GM10248 (cell line): ENCODE results near the gene NOB1.

Source experiments
- CTCF ChIA-PET: fragments of 300-600 bp; sonication (Branson Sonifier 250); formaldehyde crosslinking; extraction: SDS; loops from one replicate; lab custom pipeline; 2021; ENCODE audit warnings: antibody characterized with exemption; lab: Yijun Ruan, JAX
- POLR2A ChIA-PET: fragments of 350-650 bp; sonication (Branson Sonifier 250); formaldehyde crosslinking; extraction: SDS; loops from one replicate; lab custom pipeline; 2020; ENCODE audit warnings: antibody characterized with exemption; lab: Yijun Ruan, JAX
- DNase-seq: peaks from one replicate; pipeline ENCODE4 v3.0.0; 2012; ENCODE audit errors: extremely low spot score
- CTCF ChIP-seq: IDR thresholded peaks from 2 replicates; pipeline ENCODE4 v1.5.1; 2012; ENCODE audit warnings: mild to moderate bottlenecking, low read depth; ENCODE audit errors: extremely low read depth, missing control alignments, control extremely low read depth

The NOB1 gene

GRCh38 chr16:69703638-69704037 lies 51.1 kb downstream of the NOB1 start:
- DNase-seq: no peak
- CTCF ChIA-PET: interaction anchor here (0.9 to 1.5 kb wide), 5 partner anchors 9 to 68 kb away, joined by 3 to 6 read pairs (median 4); partner anchors contain the start of gene NOB1
- no peak for TF ChIP-seq CTCF
- POLR2A ChIA-PET: no interaction called here

- POLR2A ChIA-PET: no interaction called here
- no peak for DNase-seq
- CTCF ChIA-PET: no interaction called here
- no peak for TF ChIP-seq CTCF
These were observed 52.9 kb downstream of the NOB1 start for GRCh38 chr16:69701866-69702265.

- ChIA-PET POLR2A (no interaction called here), CTCF (no interaction called here)
- DNase-seq: no peak
- no peak for TF ChIP-seq CTCF
These were observed 53.3 kb downstream of the NOB1 start for GRCh38 chr16:69701452-69701851.

- no peak for TF ChIP-seq CTCF
- ChIA-PET CTCF (interaction anchor here (0.8 to 2.3 kb wide), 5 partner anchors 10 to 96 kb away, joined by 3 to 8 read pairs (median 3); partner anchors contain the start of gene NOB1), POLR2A (no interaction called here)
- DNase-seq: no peak
These were observed 54.8 kb downstream of the NOB1 start for GRCh38 chr16:69699915-69700314.

- POLR2A ChIA-PET: interaction anchor here (0.6 kb wide), 1 partner anchor 309 kb away, joined by 3 read pairs; no protein-coding TSS in a partner anchor
- DNase-seq: no peak
- no peak for TF ChIP-seq CTCF
- CTCF ChIA-PET: interaction anchor here (1.1 to 2.3 kb wide), 2 partner anchors 8 to 11 kb away, joined by 5 to 6 read pairs; no protein-coding TSS in a partner anchor
These were observed 56.3 kb downstream of the NOB1 start for GRCh38 chr16:69698404-69698803.

- POLR2A ChIA-PET: no interaction called here
- CTCF ChIA-PET: interaction anchor here (1.4 to 1.9 kb wide), 2 partner anchors 9 to 15 kb away, joined by 4 read pairs; no protein-coding TSS in a partner anchor
- no peak for TF ChIP-seq CTCF
These were observed 60.8 kb downstream of the NOB1 start for GRCh38 chr16:69693916-69694315.

More at GRCh38 chr16:69693916-69694315, 60.8 kb downstream of the NOB1 start:
- DNase-seq: no peak
